Activated CD4-positive, CD25-positive, alpha-beta regulatory T cell treated with anti-CD3 and anti-CD28 coated beads, Interleukin-2, amount 50 U/mL, for 16 hours (primary cell): ENCODE measurements around the gene SWAP70.
"Not testable (repeated sequence)": the region's sequence is repeated elsewhere in the genome, so short reads cannot be mapped to it uniquely, and the experiment has no call there.

Experiments used
- DNase-seq: peaks from one replicate; pipeline ENCODE4 v3.0.0-alpha.2; 2020; ENCODE audit warnings: low read depth, low spot score

Gene SWAP70

GRCh38 chr11:9722023-9722422, 58.1 kb downstream of the SWAP70 start:
- DNase-seq, result no peak

DNA sequence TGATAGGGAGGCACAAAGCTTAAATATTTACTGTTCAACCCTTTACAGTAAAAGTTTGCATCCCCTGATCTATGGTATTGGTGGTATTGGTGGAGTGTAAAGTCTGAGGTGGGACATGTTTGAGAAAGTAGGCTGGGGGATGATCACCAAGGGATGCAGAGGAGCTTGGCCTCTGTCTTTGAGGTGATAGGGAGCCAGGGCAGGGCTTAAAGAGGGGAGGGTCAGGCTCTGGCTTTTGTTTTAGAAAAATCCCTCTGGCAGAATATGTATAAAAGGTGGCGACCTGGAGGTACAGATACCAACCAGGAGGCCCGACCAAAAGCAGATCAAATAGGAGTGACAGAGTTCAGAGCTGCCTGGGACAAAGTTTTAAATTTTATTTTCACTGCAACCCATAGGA, 59.0 kb downstream of the SWAP70 start:
- DNase-seq, result no peak

DNA sequence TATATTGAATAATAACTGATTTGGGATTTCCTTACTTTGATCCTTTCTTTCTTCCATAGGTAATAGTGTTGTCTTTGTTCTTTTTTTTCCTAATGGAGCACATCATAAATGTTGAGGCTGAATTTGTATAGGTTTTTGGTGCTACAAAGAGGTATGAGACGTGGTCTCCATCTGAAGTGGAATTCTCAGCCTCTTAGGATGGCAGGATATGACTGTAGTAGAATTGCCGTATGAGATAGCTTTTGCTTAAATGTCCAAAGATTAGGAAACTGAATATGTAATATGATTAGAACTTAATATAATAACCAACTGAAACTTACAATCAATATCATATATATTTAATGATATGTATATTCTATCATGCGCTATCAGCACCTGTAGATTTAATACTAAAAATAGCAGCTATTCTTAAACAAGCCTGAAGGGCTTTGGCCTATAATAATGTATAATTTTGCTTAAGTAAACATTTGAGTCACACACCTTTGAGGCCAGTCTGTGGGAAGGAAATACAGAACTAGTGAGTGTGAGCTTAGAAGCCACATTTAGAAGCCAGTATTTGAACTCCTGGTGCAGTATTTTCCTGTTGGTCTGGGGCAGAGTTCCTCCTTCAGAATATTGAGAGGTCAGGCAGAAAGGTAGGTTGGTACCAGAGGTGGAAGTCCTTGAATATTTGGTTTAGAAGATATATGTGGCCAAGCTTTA, 62.6 kb downstream of the SWAP70 start:
- DNase-seq, result no peak

DNA sequence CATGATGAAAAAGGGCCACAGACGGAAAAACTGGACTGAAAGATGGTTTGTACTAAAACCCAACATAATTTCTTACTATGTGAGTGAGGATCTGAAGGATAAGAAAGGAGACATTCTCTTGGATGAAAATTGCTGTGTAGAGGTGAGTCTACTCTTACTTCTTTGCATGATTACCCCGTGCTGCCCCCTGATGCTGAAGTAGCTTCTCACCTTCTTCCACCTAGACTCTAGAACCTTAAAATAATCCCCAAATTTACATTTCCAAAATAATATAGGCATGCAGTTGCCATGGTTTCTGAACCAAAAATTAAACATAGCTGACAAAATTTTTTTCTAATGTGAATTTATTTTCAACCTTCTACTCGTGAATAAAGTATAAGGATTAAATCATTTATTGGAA, 64.2 kb downstream of the SWAP70 start:
- DNase-seq, result no peak

- DNase-seq, result no peak
These were observed 67.4 kb downstream of the SWAP70 start for GRCh38 chr11:9731256-9731655.

DNA sequence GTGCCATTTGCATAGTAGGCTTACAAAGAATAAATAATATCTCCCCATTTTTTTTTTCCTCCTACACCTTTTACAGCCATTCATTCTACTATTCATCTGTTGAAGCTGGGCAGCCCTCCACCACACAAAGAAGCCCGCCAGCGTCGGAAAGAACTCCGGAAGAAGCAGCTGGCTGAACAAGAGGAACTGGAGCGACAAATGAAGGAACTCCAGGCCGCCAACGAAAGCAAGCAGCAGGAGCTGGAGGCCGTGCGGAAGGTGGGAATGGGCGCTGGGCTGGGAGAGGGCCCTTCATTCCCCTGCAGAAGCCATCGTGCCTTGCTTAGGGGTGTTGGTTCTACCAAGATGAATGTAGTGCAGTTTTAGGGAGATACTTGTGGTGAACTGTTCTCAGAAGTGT, 68.6 kb downstream of the SWAP70 start:
- DNase-seq, result no peak

DNA sequence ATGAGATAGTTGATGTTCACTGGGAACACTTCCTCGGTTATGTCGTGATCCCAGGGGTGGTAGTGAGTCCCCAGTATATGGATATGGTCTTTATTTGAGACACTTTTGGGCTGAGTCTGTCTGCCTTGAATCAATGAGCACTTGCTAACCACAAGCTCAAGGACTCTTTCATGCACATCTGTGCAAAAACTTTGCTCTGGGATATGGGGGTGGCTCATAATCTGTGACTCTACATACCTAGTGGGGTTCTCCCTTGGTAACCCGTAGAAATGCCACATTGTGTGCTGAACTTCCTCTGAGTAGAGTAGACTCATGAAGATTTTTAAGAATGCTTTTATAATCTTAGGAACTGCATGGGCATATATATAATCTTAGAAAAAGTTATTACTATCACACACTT, 69.3 kb downstream of the SWAP70 start:
- DNase-seq, result no peak

- no peak for DNase-seq
These were observed 71.4 kb downstream of the SWAP70 start for GRCh38 chr11:9735236-9735635.

DNA sequence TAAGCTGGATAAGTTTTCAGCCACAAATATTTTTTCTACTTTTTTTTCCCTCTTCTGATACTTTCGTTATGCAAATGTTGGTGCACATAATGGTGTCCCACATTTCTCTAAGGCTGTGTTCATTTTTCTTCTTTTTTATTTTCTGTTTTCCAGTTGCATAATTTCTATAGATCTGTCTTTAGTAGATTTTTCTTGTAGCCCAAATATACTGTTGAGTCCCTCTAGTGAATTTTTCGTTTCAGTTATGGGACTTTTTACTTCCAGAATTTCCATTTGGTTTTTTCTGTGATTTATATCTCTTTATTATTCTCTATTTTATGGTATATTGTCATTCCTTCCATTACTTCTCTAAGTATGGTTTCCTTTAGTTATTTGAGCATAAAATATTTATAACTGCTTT, 72.0 kb downstream of the SWAP70 start:
- DNase-seq, result no peak

- DNase-seq, result no peak
These were observed 72.5 kb downstream of the SWAP70 start for GRCh38 chr11:9736365-9736764.

DNA sequence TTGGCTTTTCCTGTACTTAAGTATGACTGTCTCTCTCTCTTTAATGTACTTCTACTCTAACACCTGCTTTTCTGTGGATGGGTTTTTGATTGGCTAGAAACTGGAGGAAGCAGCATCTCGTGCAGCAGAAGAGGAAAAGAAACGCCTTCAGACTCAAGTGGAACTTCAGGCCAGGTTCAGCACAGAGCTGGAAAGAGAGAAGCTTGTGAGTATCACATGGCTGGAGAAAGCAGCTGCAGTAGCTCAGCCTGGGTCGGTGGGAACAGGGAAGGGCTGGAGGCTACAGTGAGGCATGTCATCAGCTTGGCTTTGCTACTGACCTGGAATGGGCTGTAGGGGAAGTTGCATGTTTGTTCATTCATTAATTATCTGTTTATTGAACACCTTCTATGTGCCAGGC, 74.2 kb downstream of the SWAP70 start:
- no peak for DNase-seq

DNA sequence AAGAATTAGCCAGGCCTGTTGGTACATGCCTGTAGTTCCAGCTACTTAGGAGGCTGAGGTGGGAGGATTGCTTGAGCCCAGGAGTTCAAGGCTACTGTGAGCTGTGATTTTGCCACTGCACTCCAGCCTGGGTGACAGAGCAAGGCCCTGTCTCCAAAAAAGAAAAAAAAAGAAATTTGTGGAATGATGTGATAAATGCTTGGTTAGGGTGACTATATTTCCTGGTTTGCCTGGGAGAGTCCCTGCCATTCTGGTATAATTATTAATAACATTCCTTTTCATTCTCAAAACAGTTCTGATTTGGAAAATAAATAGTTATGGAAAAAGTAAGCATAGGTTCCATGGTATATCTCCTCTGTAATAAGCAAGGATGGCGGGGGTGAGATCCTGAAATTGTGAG, 74.8 kb downstream of the SWAP70 start:
- no peak for DNase-seq

DNA sequence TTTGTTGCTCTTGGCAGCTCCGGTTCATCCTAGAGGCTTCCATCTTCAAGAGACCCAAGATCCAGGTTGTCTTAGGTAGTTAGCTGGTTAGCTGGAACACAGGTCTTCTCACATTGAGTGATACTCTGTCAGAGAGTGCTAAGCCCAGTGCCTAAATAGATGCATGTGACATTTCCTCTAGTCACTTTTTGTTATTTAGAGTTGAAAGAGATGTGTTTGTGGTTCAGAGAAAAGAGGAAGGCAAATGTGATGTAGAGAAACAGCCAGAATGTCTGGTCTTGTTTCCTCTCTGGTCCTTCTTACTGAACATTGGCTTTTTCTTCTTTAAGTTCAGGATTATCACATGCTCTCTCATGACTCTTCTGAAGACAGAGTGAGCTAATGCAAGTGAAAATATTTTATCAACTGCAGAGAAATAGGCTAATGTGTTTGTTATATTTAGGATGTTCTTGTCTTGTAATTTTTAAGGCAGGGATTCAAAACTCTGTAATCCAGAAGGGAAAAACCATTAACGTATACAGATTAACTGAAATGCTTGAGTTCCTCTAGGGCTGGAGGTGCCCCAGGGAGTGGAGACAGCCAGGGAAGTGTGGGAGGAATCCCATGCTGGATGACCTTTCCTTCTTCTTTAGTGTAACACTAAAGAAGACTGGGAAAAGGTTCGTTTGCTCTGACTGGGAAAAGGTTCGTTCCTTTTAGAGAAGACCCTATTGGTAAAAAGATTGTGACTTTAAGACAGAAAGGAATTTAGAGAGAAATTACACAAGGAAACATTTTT, 75.4 kb downstream of the SWAP70 start:
- DNase-seq, result no peak

DNA sequence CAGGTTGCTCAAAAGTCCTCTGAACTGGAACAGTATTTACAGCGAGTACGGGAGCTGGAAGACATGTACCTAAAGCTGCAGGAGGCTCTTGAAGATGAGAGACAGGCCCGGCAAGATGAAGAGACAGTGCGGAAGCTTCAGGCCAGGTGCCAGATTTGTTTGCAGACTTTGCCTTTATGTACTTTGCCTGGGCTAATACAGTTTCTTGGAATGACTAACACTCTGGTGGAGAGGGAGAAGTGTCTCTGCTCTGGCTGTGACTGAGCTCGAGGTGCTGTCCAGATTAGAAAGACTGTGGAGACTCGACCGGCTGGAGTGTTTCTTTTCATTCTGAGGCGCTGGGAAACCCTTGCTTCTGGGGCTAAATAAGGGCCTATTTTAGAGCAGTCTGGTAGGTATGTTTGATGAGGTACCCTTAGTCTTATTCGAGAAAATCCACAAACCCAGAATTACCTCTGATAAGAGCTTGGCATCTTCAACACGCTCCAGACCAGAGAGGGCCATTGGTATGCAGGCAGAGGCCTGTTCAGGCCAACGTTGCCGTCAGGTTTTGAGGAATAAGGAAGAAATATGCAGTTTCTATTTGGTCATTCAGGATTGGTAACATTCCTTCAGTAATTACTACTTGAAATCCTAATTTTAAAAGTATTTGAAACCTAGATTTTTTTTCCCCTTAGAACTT, 76.5 kb downstream of the SWAP70 start:
- no peak for DNase-seq

DNA sequence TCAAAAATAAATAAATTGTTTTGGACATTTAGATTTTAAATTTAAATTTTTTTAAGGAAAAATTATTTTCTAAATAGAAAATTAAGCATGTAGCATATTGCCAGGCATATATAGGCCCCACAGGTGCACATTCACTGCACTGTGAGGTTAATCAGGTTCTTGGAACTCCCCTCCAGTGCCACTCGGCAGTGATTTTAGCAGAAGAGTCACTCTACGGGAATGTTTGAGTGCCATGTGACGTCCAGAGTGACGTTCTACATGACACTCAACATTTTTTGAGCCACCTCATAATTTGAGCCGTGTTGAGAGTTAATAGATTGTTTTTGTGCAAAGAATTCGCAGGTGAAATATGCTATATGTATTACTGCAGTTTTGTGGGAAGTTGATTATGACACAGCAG, 77.4 kb downstream of the SWAP70 start:
- DNase-seq, result no peak

GRCh38 chr11:9743512-9743911, 79.6 kb downstream of the SWAP70 start:
- DNase-seq, result not testable (repeated sequence)

DNA sequence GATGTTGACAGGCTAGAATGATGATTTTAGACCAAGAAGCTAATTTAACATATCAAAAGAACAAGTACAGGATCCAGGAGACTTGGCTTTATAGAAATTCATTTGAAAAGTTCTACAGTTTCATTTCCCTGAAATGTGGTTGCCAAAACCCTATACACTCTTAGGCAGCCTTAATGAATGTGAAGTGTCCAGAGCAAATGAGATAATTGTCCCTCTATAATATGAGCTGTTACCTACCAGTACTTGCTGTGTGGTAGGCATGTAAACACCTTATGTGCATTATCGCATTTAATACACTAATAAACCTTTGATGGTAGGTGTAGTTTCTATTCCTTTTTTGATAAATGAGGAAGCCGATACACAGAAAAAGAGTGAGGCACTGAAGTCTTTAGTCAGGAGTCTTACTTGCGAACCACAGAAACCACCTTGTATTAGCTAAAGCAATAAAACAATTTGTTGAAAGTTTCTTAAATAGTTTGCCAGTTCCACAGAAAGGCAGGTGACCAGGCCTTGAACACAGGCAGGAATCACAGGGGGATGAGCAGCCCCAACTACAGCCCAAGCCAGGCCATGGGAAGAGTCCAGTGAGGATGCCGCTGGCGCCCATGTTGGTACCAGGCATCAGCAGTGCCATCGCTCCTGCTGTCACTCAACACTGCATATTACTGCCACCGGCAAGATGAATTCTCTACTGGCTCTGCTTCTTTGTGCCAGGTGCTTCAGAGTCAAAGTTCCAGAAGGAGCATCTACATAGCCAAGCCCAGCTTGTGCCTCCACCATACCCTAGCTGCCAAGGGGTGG, 81.7 kb downstream of the SWAP70 start:
- DNase-seq, result no peak

- DNase-seq, result no peak
These were observed 83.4 kb downstream of the SWAP70 start for GRCh38 chr11:9747229-9747628.

- no peak for DNase-seq
These were observed 84.0 kb downstream of the SWAP70 start for GRCh38 chr11:9747828-9748227.

GRCh38 chr11:9748361-9748970, 84.6 kb downstream of the SWAP70 start:
- DNase-seq, result no peak

GRCh38 chr11:9750551-9750950, 86.7 kb downstream of the SWAP70 start:
- DNase-seq, result no peak

- no peak for DNase-seq
These were observed 88.2 kb downstream of the SWAP70 start for GRCh38 chr11:9752091-9752490.
